Spleen (tissue), 7 donors: ENCODE data around the gene SCP2.

Experiments
- CTCF ChIP-seq, 11 experiments: fragments of 200-600 bp in 7 of 11; fragments of 450-650 bp in 4 of 11; sonication (generic) in 4 of 11; IDR thresholded peaks in 8 of 11; conservative IDR thresholded peaks in 3 of 11; 1 replicate in 7 of 11; 2 replicates in 4 of 11; pipeline versions ENCODE4 v1.4.0 to v1.8.0; 2016 to 2021; ENCODE audit warnings: antibody characterized with exemption in 11 of 11, inconsistent platforms in 4 of 11, mild to moderate bottlenecking in 1 of 11
- POLR2A ChIP-seq, 3 donors: fragments of 450-650 bp; IDR thresholded peaks; one replicate each; pipeline ENCODE4 v1.5.1; 2017; ENCODE audit warnings: antibody characterized with exemption in 3 of 3, mild to moderate bottlenecking in 1 of 3
- donor health status: DM: no; HTN: no; CAD: no; lungs with moderate emphysema.
- donor health status: DM: no; HTN: no; CAD: no.
- donor health status: DM: no; HTN: no; CAD: no.

GRCh38 chr1:52925571-52926005 is 1.5 kb upstream of the SCP2 start:
- TF ChIP-seq CTCF (IDR thresholded peaks at IDR 0.05 in 8 of 11, conservative IDR thresholded peaks at IDR 0.05 in 3 of 11) (no peak), POLR2A (IDR thresholded peaks at IDR 0.05) (no peak)
